Endothelial cell of umbilical vein (primary cell): ENCODE results near the gene CPVL. TPM values are rescaled to one million over a fixed set of nuclear protein-coding genes. Genes with fewer than 3 reads are reported as not detected.

ENCODE experiments used
- BruUV-seq: library from RNA; stranded (reverse); fragments of 400-500 nt; replicated peaks from 2 replicates; lab custom pipeline; 2021; lab: Mats Ljungman, UMichigan
- CTCF ChIA-PET: fragments of 300-600, 350-600 bp; sonication (Branson Sonifier 250); formaldehyde crosslinking; loops from one replicate; lab custom pipeline; 2021; ENCODE audit warnings: antibody characterized with exemption, inconsistent platforms; lab: Charles Lee
- POLR2A ChIA-PET: fragments of 300-600, 350-600 bp; sonication (Branson Sonifier 250); formaldehyde crosslinking; loops from one replicate; lab custom pipeline; 2021; ENCODE audit warnings: antibody characterized with exemption, inconsistent platforms; lab: Charles Lee
- DNase-seq: peaks from one replicate; pipeline ENCODE4 v3.0.0-alpha.2; 2011; ENCODE audit warnings: low read depth, low spot score
- FAIRE-seq: peaks from 2 replicates; lab custom pipeline; 2011; peaks lifted over from hg19 to GRCh38; lab: Jason Lieb, UNC
- H2AFZ ChIP-seq: 2 replicates; pipeline ENCODE4 v1.6.0; 2012; ENCODE audit warnings: low read depth, low read length, control low read depth, inconsistent platforms
- H3K27ac ChIP-seq: 2 replicates; pipeline ENCODE4 v1.5.1; 2011; ENCODE audit warnings: low read depth, mild to moderate bottlenecking, control low read depth, low read length, moderate library complexity; ENCODE audit not compliant: insufficient read depth
- H3K27me3 ChIP-seq, 2 experiments: 2 replicates each; pipeline versions ENCODE4 v1.6.0 to v1.6.1; 2011; ENCODE audit warnings: low read length in 2 of 2, mixed read lengths in 1 of 2; ENCODE audit not compliant: control insufficient read depth in 2 of 2, insufficient read depth in 2 of 2
- H3K36me3 ChIP-seq, 2 experiments: 2 replicates in 1 of 2; 3 replicates in 1 of 2; pipeline ENCODE4 v1.5.1; 2011; ENCODE audit warnings: low read length in 2 of 2, mild to moderate bottlenecking in 1 of 2, moderate library complexity in 1 of 2; ENCODE audit not compliant: control insufficient read depth in 2 of 2, insufficient read depth in 2 of 2; ENCODE audit errors: extremely low read depth in 1 of 2
- H3K4me1 ChIP-seq: 3 replicates; pipeline ENCODE4 v1.5.1; 2011; ENCODE audit warnings: mild to moderate bottlenecking, low read length; ENCODE audit not compliant: control insufficient read depth, insufficient read depth; ENCODE audit errors: extremely low read depth
- H3K4me2 ChIP-seq: 2 replicates; pipeline ENCODE4 v1.6.1; 2011; ENCODE audit warnings: low read length, control low read depth, mixed read lengths; ENCODE audit not compliant: insufficient read depth
- H3K4me3 ChIP-seq, 3 experiments: fragments of 200-600 bp in 1 of 3; sonication (generic), shearing (Covaris generic) in 1 of 3; replicated peaks in 1 of 3; 2 replicates each; pipeline ENCODE4 v1.5.1; 2011 to 2016; ENCODE audit warnings: control low read depth in 3 of 3, low read length in 3 of 3, mild to moderate bottlenecking in 2 of 3, inconsistent platforms in 1 of 3, low read depth in 1 of 3, moderate library complexity in 1 of 3; ENCODE audit not compliant: insufficient read depth in 1 of 3
- H3K79me2 ChIP-seq: 2 replicates; pipeline ENCODE4 v1.6.0; 2012; ENCODE audit warnings: low read length, inconsistent platforms; ENCODE audit not compliant: control insufficient read depth, insufficient read depth
- H3K9ac ChIP-seq: replicated peaks from 2 replicates; pipeline ENCODE3; 2011; ENCODE audit warnings: low read length, control low read depth; ENCODE audit not compliant: insufficient read depth; ENCODE audit errors: extremely low read depth
- H3K9me1 ChIP-seq: replicated peaks from 3 replicates; pipeline ENCODE4 v1.6.0; 2011; ENCODE audit warnings: mild to moderate bottlenecking, low read length; ENCODE audit not compliant: control insufficient read depth, insufficient read depth; ENCODE audit errors: extremely low read depth
- H3K9me3 ChIP-seq: replicated peaks from 2 replicates; pipeline ENCODE4 v1.5.1; 2012; ENCODE audit warnings: low read length, inconsistent platforms; ENCODE audit not compliant: control insufficient read depth, insufficient read depth
- H4K20me1 ChIP-seq: replicated peaks from 2 replicates; pipeline ENCODE3; 2011; ENCODE audit warnings: mild to moderate bottlenecking, low read length; ENCODE audit not compliant: control insufficient read depth, insufficient read depth; ENCODE audit errors: extremely low read depth
- EZH2 ChIP-seq: IDR thresholded peaks from 2 replicates; pipeline ENCODE4 v1.6.1; 2012; ENCODE audit warnings: borderline replicate concordance, low read depth, mild to moderate bottlenecking, moderate library complexity, low read length, inconsistent platforms; ENCODE audit not compliant: severe bottlenecking
- FOS ChIP-seq: IDR thresholded peaks from 2 replicates; pipeline ENCODE4 v1.6.1; 2011; ENCODE audit warnings: mild to moderate bottlenecking, low read length, moderate library complexity, borderline replicate concordance; ENCODE audit not compliant: insufficient read depth
- GATA2 ChIP-seq: IDR thresholded peaks from 2 replicates; pipeline ENCODE4 v1.7.0; 2011; ENCODE audit warnings: low read depth, mild to moderate bottlenecking, moderate library complexity, mixed read lengths, low read length; ENCODE audit not compliant: insufficient read length, insufficient read depth
- JUN ChIP-seq: IDR thresholded peaks from 2 replicates; pipeline ENCODE4 v1.6.1; 2011; ENCODE audit warnings: borderline replicate concordance, low read depth; ENCODE audit not compliant: insufficient read length, insufficient read depth
- MYC ChIP-seq: IDR thresholded peaks from one replicate; pipeline ENCODE4 v1.6.1; 2011; ENCODE audit warnings: mild to moderate bottlenecking, low read depth, low read length
- POLR2A ChIP-seq: IDR thresholded peaks from 2 replicates; pipeline ENCODE4 v1.6.1; 2012; ENCODE audit warnings: low read depth, mild to moderate bottlenecking, control low read depth, low read length
- POLR2AphosphoS5 ChIP-seq: IDR thresholded peaks from 2 replicates; pipeline ENCODE4 v1.6.1; 2012; ENCODE audit warnings: low read depth, mild to moderate bottlenecking, control low read depth, low read length, moderate library complexity; ENCODE audit not compliant: insufficient read depth
- dilution Hi-C: fragments of 300-500 bp; cut with MboI; formaldehyde crosslinking; loops from one replicate; pipeline ENCODE4 v1.15.0; 2019; ENCODE audit warnings: low sequenced_read_pairs; ENCODE audit not compliant: extremely low pct_ligation_motif_present
- intact Hi-C: fragments of 100-400 bp; cut with micrococcal nuclease; formaldehyde crosslinking; loops from one replicate; pipeline ENCODE4 v1.10.0; 2022
- polyA plus RNA-seq, 4 experiments: library from polyadenylated mRNA; depleted of rRNA in 3 of 4; stranded (reverse) in 3 of 4; unstranded in 1 of 4; fragments of >200 nt; gene quantifications; 2 replicates each; pipeline versions ENCODE4 v1.2.1 to v1.2.3, GENCODE V29; 2011 to 2012; ENCODE audit warnings: missing spikeins in 1 of 4
- total RNA-seq: library from RNA; stranded (reverse); gene quantifications from 2 replicates; pipeline ENCODE4 v1.2.3, GENCODE V29; 2021
- TF ChIP-seq, protein P1 (sequence below), 2 donors: IDR thresholded peaks; 1 replicate in 1 of 2; 2 replicates in 1 of 2; pipeline ENCODE4 v1.5.1; 2011; ENCODE audit warnings: low read length in 2 of 2, mild to moderate bottlenecking in 2 of 2, moderate library complexity in 2 of 2, control low read depth in 1 of 2, inconsistent platforms in 1 of 2, low read depth in 1 of 2; ENCODE audit not compliant: insufficient read depth in 1 of 2; ENCODE audit errors: extremely low read depth in 1 of 2
- TF ChIP-seq, protein P2 (sequence below): IDR thresholded peaks from 2 replicates; pipeline ENCODE4 v1.6.1; 2011; ENCODE audit not compliant: insufficient read depth, insufficient read length

The CPVL gene
- total and polyA plus RNA-seq, 2 donors (not counting 3 experiments of a cell fraction or from before 2014, with no cell fraction given) = 0.14 TPM; not detected in 1

DNA sequence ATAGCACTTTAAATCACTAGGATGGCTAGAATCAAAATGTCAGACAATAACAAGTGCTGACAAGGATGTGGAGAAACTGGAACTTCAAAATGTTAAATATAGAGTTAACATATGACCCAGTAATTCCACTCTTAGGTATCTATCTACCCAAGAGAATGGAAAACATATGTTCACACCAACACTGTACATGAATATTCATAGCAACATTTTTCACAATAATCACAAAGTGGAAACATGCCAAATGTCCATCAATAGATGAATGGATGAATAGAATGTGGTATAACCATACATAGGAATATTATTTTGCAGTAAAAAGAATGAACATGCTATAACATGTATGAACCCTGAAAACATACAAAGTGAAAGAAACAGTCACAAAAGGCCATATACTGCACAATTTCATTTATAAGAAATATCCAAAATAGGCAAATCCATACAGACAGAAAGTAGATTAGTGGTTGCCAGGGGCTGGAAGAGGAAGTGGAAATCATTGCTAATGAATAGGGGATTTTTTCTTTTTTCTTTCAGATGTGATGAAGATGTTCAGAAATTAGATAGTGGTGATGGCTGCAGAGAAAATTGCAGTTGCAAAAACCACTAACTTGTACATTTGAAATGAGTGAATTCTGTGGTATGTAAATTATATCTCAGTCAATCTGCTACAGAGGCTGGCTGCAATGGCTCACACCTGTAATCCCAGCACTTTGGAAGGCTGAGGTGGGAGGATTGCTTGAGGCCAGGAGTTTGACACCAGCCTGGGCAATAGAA is 93.0 kb downstream of the CPVL start:
- BruUV-seq = no TSS peak
- H3K27me3 ChIP-seq = no peaks in the 10 kb centered on the region
- POLR2A ChIA-PET = no interaction called here
- no peak for DNase-seq
- intact Hi-C loops (no loop called here), dilution Hi-C loops (no loop called here)
- CTCF ChIA-PET = no interaction called here
- no peaks in the 10 kb centered on the region for H3K4me1 ChIP-seq
- H3K36me3 ChIP-seq = no peaks in the 10 kb centered on the region
- no peaks in the 10 kb centered on the region for H3K79me2 ChIP-seq
- no peak overlapping the region for H2AFZ ChIP-seq
- no peaks in the 10 kb centered on the region for H3K9me1 ChIP-seq
- H4K20me1 ChIP-seq = no peaks in the 10 kb centered on the region
- H3K9ac ChIP-seq = no peak overlapping the region
- FAIRE-seq = no peak
- H3K4me2 ChIP-seq = no peak overlapping the region
- H3K27ac ChIP-seq = no peak overlapping the region
- TF ChIP-seq, protein P1, sequence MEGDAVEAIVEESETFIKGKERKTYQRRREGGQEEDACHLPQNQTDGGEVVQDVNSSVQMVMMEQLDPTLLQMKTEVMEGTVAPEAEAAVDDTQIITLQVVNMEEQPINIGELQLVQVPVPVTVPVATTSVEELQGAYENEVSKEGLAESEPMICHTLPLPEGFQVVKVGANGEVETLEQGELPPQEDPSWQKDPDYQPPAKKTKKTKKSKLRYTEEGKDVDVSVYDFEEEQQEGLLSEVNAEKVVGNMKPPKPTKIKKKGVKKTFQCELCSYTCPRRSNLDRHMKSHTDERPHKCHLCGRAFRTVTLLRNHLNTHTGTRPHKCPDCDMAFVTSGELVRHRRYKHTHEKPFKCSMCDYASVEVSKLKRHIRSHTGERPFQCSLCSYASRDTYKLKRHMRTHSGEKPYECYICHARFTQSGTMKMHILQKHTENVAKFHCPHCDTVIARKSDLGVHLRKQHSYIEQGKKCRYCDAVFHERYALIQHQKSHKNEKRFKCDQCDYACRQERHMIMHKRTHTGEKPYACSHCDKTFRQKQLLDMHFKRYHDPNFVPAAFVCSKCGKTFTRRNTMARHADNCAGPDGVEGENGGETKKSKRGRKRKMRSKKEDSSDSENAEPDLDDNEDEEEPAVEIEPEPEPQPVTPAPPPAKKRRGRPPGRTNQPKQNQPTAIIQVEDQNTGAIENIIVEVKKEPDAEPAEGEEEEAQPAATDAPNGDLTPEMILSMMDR (IDR thresholded peaks at IDR 0.05; ENCODE audit: extremely low read depth in 1 of 2, insufficient read depth in 1 of 2, low read depth in 1 of 2, low read length in 2 of 2) = no peak
- TF ChIP-seq MYC (no peak), GATA2 (no peak), FOS (no peak), POLR2A (no peak), EZH2 (no peak), JUN (no peak), POLR2AphosphoS5 (no peak)
- TF ChIP-seq, protein P2, sequence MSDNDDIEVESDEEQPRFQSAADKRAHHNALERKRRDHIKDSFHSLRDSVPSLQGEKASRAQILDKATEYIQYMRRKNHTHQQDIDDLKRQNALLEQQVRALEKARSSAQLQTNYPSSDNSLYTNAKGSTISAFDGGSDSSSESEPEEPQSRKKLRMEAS = no peak
- H3K9me3 ChIP-seq = no peaks in the 10 kb centered on the region
- no peak overlapping the region for H3K4me3 ChIP-seq
